ENCODE data around the gene HOXC5.

HOXC5 gene

DNA sequence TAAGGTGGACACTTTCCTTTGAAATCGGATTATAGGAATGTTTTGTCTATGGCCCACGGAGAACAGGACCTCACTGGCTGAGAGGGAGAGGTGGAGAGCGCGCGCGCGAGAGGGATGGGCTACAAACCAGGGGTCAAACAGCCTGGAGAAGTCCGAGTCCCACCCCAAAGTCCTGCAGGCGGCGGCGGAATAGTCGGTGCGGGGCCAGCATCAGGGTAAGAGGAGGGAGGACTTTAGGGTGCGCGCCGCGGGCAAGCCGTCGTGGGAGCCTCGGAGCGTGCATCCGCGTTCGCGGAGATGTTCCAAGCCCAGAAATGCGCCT lies 27.4 kb upstream of the HOXC5 start:
- in situ Hi-C loops (cut with HindIII; ENCODE audit: low pct_ligation_motif_present, low sequenced_read_pairs): loop anchor here (25.0 kb wide), 1 partner anchor 207 kb away; no protein-coding TSS in a partner anchor
- H3K27ac ChIP-seq: no peak overlapping the region
- H3K36me3 ChIP-seq (replicated peaks): no peaks in the 10 kb centered on the region
- TF ChIP-seq, protein P1, sequence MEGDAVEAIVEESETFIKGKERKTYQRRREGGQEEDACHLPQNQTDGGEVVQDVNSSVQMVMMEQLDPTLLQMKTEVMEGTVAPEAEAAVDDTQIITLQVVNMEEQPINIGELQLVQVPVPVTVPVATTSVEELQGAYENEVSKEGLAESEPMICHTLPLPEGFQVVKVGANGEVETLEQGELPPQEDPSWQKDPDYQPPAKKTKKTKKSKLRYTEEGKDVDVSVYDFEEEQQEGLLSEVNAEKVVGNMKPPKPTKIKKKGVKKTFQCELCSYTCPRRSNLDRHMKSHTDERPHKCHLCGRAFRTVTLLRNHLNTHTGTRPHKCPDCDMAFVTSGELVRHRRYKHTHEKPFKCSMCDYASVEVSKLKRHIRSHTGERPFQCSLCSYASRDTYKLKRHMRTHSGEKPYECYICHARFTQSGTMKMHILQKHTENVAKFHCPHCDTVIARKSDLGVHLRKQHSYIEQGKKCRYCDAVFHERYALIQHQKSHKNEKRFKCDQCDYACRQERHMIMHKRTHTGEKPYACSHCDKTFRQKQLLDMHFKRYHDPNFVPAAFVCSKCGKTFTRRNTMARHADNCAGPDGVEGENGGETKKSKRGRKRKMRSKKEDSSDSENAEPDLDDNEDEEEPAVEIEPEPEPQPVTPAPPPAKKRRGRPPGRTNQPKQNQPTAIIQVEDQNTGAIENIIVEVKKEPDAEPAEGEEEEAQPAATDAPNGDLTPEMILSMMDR (IDR thresholded peaks at IDR 0.05; ENCODE audit: low read depth, low read length, missing control alignments): no peak
- H3K4me3 ChIP-seq (ENCODE audit: low read depth, low read length): no peak overlapping the region
- H3K27me3 ChIP-seq (replicated peaks): peaks cover 92% of the 10 kb centered on the region
- no peak for DNase-seq

DNA sequence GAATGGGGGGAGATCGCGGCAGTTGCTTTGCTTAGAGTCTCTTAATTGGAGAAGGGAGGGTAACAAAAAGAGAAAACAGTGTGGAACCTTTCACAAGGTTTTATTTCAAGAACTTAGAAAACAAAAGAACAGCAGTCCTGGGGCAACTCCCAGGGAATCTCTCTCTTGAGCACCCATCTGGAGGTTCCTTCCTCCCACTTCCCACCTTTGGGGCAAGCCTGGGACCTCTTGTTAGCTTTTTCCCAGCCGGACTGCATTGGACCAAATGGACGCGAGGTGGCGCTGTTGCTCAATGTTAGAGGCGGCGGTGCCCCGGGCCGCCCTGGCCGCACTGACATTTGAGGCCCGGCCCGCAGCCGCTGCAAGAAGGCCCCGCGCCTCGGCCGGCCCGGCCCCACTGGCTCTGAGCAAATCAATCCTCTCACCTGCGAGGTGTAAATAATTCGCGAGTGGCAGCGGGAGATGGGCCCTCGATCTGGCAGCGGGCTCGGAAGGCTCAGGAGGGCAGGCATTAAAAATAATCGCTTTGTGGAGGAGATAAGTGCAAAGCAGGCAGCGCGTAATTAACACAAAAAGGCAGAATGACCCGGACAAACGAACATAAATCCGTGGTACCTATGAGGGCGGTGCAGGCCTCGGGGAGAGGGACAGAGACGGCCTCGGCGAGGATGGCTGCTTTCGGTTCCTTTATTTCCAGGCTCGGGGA lies 26.8 kb upstream of the HOXC5 start:
- DNase-seq: peak; percentile 65
- in situ Hi-C loops (cut with HindIII; ENCODE audit: low pct_ligation_motif_present, low sequenced_read_pairs): loop anchor here (25.0 kb wide), 1 partner anchor 206 kb away; no protein-coding TSS in a partner anchor
- Histone ChIP-seq H3K4me3 (ENCODE audit: low read depth, low read length) (no peak overlapping the region), H3K27ac (no peak overlapping the region), H3K27me3 (replicated peaks) (peaks cover 92% of the 10 kb centered on the region), H3K36me3 (replicated peaks) (no peaks in the 10 kb centered on the region)
- TF ChIP-seq, protein P1 (IDR thresholded peaks at IDR 0.05; ENCODE audit: low read depth, low read length, missing control alignments): peak; percentile 84

DNA sequence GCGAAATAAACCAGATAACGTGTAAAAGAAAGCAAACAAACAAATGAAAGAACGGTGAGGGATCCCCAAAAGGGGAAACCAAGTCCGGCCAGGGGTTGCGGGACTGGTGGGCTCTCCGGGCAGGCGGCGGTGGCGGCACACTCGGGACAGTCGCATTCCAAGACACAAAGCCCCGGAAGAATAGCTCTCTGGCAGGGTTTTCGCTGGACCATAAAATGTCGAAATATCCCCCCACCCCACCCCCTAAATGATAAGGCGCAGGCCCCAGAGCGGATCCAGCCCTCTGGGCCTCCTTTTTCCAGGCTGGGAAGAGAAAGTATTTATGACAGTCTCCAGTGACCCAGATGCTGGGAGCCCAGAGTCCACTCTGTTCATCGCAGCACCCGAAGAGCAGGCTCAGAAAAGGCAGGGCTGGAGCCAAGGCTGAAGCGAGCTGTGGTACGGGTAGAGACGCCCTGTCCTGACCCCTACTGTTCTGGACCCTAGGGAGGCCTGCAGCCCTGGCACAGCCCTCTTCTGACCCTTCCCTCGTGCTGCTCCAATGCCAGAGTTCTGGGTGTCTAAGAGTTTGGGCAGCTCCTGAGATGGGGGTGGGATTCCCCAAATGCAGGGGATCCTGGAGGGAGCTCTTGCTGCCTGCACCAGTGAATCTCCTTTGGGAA lies 26.2 kb upstream of the HOXC5 start:
- no peaks in the 10 kb centered on the region for H3K36me3 ChIP-seq (replicated peaks)
- H3K4me3 ChIP-seq (ENCODE audit: low read depth, low read length): no peak overlapping the region
- in situ Hi-C loops (cut with HindIII; ENCODE audit: low pct_ligation_motif_present, low sequenced_read_pairs): loop anchor here (25.0 kb wide), 1 partner anchor 206 kb away; no protein-coding TSS in a partner anchor
- H3K27me3 ChIP-seq (replicated peaks): peaks cover 92% of the 10 kb centered on the region
- H3K27ac ChIP-seq: no peak overlapping the region
- DNase-seq: no peak
- TF ChIP-seq, protein P1 (IDR thresholded peaks at IDR 0.05; ENCODE audit: low read depth, low read length, missing control alignments): no peak

DNA sequence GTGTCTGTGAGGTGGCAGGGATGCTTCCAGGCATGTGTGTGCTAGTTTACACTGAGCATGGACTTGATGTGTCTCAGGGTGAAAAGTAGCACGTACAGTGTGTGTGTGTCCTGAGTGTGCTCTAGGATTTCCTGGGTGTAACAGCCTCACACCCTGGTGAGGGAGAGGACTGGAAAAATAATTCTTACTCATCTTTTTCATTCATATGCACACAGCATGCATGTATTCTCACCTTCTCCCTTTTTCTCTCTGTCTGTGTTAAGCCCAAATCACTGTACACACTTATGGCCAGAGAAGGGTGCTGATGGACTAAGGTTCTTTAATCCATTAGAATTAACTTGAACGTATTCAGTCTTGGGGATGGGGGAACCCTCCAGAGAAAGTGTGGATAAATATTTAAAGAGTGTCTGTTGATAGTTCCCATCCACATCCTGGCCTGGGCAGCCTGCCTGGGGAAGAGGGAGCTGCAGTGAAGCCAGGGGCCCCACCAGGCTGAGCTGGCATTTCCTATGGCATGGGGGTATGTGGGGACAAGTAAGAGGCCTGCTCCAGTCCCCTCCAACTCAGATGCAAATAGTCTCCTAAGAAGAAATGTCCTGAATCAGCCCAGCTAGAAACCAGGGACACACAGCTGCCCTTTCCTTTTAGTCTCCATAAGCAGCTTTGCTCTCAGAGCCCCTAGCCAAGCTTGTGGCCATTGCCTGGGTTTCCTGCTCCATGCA lies 25.2 kb upstream of the HOXC5 start:
- H3K27ac ChIP-seq: no peak overlapping the region
- no peaks in the 10 kb centered on the region for H3K36me3 ChIP-seq (replicated peaks)
- TF ChIP-seq, protein P1 (IDR thresholded peaks at IDR 0.05; ENCODE audit: low read depth, low read length, missing control alignments): no peak
- DNase-seq: no peak
- in situ Hi-C loops (cut with HindIII; ENCODE audit: low pct_ligation_motif_present, low sequenced_read_pairs): loop anchor here (25.0 kb wide), 1 partner anchor 205 kb away; no protein-coding TSS in a partner anchor
- H3K4me3 ChIP-seq (ENCODE audit: low read depth, low read length): no peak overlapping the region
- H3K27me3 ChIP-seq (replicated peaks): peaks cover 87% of the 10 kb centered on the region

DNA sequence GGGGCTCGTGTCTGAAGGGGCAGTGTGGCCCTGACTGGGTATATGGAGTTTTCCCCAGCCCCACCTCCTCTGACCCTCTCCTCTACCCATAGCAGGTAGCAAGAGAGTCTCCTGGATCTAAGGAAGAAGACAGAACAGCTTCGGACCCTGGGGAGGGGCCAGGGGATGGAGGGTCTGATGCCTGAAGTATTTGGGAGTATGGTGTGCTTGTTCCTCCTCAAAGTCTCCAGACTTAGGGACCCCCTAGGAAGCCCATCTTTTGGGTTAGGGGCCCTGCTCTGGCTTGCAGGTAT lies 24.6 kb upstream of the HOXC5 start:
- TF ChIP-seq, protein P1 (IDR thresholded peaks at IDR 0.05; ENCODE audit: low read depth, low read length, missing control alignments): no peak
- in situ Hi-C loops (cut with HindIII; ENCODE audit: low pct_ligation_motif_present, low sequenced_read_pairs): loop anchor here (25.0 kb wide), 1 partner anchor 204 kb away; no protein-coding TSS in a partner anchor
- no peak for DNase-seq
- Histone ChIP-seq H3K4me3 (ENCODE audit: low read depth, low read length) (no peak overlapping the region), H3K27ac (no peak overlapping the region), H3K27me3 (replicated peaks) (peaks cover 87% of the 10 kb centered on the region), H3K36me3 (replicated peaks) (no peaks in the 10 kb centered on the region)
